NCI-H69 (cell line): ENCODE results near the gene MSANTD1.

ENCODE experiments used
- DNase-seq: peaks from one replicate; lab custom pipeline; 2025; lab: John Stamatoyannopoulos, UW

Gene MSANTD1

GRCh38 chr4:3303923-3304710, 55.2 kb downstream of the MSANTD1 start:
- no peak for DNase-seq

DNA sequence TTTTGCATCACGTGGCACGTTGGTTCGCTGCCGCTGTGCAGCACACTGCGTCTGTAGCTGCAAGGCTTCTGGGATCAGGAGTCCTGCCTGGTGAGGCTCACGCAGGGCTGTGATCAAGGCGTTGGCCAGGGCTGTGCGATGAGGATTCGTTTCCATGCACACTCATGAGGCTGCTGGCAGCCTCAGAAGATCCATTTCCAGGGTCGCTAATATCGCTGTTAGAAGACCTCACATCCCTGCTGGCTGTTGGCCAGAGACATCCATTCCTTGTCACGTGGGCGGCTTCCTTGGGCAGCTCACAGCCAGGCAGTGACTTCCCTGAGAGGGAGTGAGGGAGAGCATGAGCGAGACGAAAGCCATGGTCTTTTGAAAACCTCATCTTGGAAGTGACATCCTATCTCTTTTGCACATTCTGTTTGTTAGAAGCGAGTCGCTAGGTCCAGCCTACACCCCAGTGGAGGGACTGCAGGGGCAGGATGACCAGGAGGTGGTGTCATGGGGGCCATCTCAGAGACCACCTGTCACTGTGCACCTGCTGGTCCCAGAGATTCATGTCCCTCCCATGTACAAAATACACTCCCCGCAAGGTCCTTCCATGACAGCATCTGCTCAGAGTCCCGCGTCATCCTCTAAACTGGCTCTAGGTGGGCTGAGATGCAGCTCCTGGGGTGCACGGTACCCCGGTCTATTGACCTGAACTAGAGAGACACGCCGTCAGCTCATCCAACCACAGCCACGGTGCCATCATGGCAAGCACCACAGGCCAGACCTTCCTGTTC, 56.1 kb downstream of the MSANTD1 start:
- DNase-seq: peak; percentile 56

GRCh38 chr4:3305610-3306371, 56.8 kb downstream of the MSANTD1 start:
- DNase-seq: peak; percentile 90
